Adrenal gland (tissue), 12 donors: Measurements from ENCODE around the gene FAM181A. TPM values are rescaled to one million over a fixed set of nuclear protein-coding genes. Genes with fewer than 3 reads are reported as not detected.
A peak's percentile ranks its signal among the peaks of the same experiment; 100 is the strongest.

Experiments
- DNase-seq, 7 donors: peaks; one replicate each; pipeline ENCODE4 v3.0.0-alpha.2; 2019 to 2020
- H3K27ac ChIP-seq, 5 donors: fragments of 200-600 bp; sonication (generic) in 4 of 5; 1 replicate in 3 of 5; 2 replicates in 2 of 5; pipeline versions ENCODE4 v1.5.1 to v1.8.0; 2016 to 2020; ENCODE audit warnings: mild to moderate bottlenecking in 1 of 5
- H3K27me3 ChIP-seq: fragments of 200-600 bp; 2 replicates; pipeline ENCODE4 v1.8.0; 2021
- H3K36me3 ChIP-seq, 2 donors: fragments of 200-600 bp; replicated peaks in 1 of 2; 1 replicate in 1 of 2; 2 replicates in 1 of 2; pipeline versions ENCODE4 v1.5.1 to v1.8.0; 2018 to 2022
- H3K4me1 ChIP-seq, 2 donors: fragments of 200-600 bp; replicated peaks in 1 of 2; 1 replicate in 1 of 2; 2 replicates in 1 of 2; pipeline versions ENCODE4 v1.5.1 to v1.8.0; 2018 to 2021
- H3K4me3 ChIP-seq, 4 donors: fragments of 200-600 bp; sonication (generic) in 3 of 4; one replicate each; pipeline ENCODE4 v1.5.1; 2016 to 2018
- H3K9me3 ChIP-seq, 3 donors: fragments of 200-600 bp; sonication (generic) in 1 of 3; replicated peaks in 1 of 3; 1 replicate in 2 of 3; 2 replicates in 1 of 3; pipeline versions ENCODE4 v1.5.1 to v1.8.0; 2016 to 2021
- CTCF ChIP-seq, 6 experiments: fragments of 450-650 bp in 4 of 6; fragments of 200-600 bp in 2 of 6; sonication (generic) in 1 of 6; IDR thresholded peaks; 1 replicate in 5 of 6; 2 replicates in 1 of 6; pipeline versions ENCODE4 v1.5.1 to v1.8.0; 2016 to 2021; ENCODE audit warnings: antibody characterized with exemption in 6 of 6, mild to moderate bottlenecking in 2 of 6, moderate library complexity in 1 of 6
- POLR2A ChIP-seq, 2 donors: fragments of 450-650 bp; IDR thresholded peaks; one replicate each; pipeline ENCODE4 v1.6.1; 2017; ENCODE audit warnings: antibody characterized with exemption in 2 of 2, mild to moderate bottlenecking in 2 of 2, moderate library complexity in 1 of 2
- WGBS, 4 donors: extraction: QIAGEN DNeasy Blood & Tissue Kit in 2 of 4; methylation state at CpG; one replicate each; pipeline versions ENCODE4 v1.1.5 to v1.1.7; 2013 to 2017; 5-methylcytosine and 5-hydroxymethylcytosine counted together
- intact Hi-C, 2 donors: fragments of 100-400 bp; cut with DNase I; formaldehyde crosslinking; loops; one replicate each; pipeline versions ENCODE4 v1.14.1 to v1.15.0; 2022 to 2023
- polyA plus RNA-seq, 3 donors: library from polyadenylated mRNA; stranded (reverse); fragments of 200-250 nt in 2 of 3; fragments of 350-450 nt in 1 of 3; fragmentation: Illumina TruSeq in 1 of 3; extraction: RNeasy Lipid Tissue Mini Kit (QIAGEN cat#74804) in 1 of 3; gene quantifications; one replicate each; pipeline ENCODE4 v1.2.3, GENCODE V29; 2013 to 2014
- total RNA-seq, 9 donors: library from RNA; depleted of rRNA in 4 of 9; stranded (reverse); fragments of >200 nt in 4 of 9; fragments of 120-200 nt in 1 of 9; fragmentation: NEBNext Ultra II Directional in 1 of 9; extraction: Animal tissue kit (Norgen Biotek cat#: 25700) in 1 of 9; gene quantifications; one replicate each; pipeline versions ENCODE4 v1.1.0 to v1.2.4, GENCODE V29; 2013 to 2023
- donor health status: healthy with polysubstance abuse.
- donor health status: Bipolar disorder and iron deficiency.
- donor health status: DM: yes; HTN: yes; CAD: no.
- donor health status: DM: no; HTN: no; CAD: no.
- donor health status: DM: no; HTN: no; CAD: no.
- donor health status: DM: yes; HTN: yes; CAD: no.

The FAM181A gene
- total and polyA plus RNA-seq, 12 donors, result not detected

DNA sequence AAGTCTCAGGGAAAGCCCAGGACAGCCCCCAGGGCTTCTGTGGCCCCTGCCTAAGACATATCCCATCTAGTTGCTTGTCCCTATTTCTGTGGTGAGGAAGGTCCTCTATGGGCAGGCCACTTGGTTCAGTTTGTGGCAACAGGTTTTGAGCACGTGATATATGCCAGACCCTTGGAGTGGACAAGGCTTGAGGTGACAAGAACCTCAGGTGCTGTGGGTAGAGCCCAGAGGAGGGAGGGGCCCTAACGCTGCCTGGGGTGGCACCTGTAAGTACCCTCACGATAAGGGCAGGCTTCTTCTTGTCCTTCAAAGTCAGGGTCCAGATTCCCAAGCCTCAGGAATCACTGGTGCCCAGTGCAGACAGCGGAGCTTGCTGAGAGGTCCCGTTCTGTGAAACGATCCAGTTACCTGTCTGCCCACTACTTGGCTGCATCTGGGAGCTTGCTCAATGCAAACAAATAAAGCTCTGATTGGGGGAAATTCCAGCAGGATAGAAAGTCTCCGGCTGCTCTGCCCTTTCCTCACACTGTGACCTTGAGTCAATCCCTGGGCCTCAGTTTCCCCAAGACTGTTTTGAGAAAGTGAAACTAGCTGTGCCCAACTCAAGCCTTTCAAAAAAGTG, 47.7 kb upstream of the FAM181A start:
- Histone ChIP-seq H3K27me3 (no peaks in the 10 kb centered on the region), H3K9me3 (no peaks in the 10 kb centered on the region), H3K36me3 (no peaks in the 10 kb centered on the region), H3K4me1 (no peaks in the 10 kb centered on the region), H3K4me3 (no peak overlapping the region), H3K27ac (no peak overlapping the region)
- DNase-seq, result no peak
- intact Hi-C loops, result no loop called here
- TF ChIP-seq CTCF (IDR thresholded peaks at IDR 0.05) (no peak), POLR2A (IDR thresholded peaks at IDR 0.05) (no peak)
- 43 to 48% (median 47%) methylated on average over 4 to 7 of the region's 7 CpGs for WGBS, 4 donors

DNA sequence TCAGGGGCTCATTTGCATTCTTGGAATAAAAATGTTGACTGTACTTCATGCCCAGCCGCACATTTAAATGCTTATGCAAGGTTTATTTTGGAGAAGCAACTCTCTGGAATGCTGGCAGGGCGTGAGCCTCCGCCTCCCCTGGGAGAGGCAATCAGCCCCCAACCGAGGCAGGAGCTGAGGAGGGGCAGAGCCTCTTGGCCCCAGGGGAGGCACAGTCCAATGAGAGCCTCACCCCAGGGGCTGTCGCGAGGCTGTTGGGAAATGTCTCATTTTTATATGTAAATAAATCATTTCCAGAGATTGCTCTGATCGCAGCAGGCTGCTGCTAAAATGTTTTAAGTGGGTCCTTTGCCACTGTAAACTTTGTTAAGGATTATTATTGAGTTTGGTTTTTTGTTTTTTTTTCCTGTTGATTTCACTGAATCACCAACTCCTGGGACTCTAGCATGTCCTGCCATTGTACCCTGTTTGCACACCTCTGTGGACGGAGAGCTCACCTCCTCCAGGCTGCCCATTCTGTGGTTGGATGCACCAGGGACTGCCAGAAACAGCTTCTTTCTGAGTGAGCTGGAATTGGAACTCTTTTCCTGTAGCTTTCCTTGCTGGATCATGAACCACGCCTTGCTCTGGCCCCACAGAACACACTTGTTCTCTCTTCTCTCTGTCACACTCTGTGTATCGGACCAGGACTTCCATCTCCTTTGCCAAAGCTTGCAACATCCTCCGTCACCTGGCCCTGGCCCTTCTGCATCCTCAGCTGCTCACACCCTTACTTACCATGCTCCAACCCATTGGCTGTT, 46.9 kb upstream of the FAM181A start:
- H3K4me1 ChIP-seq, result no peaks in the 10 kb centered on the region
- H3K27ac ChIP-seq, result no peak overlapping the region
- H3K9me3 ChIP-seq, result no peaks in the 10 kb centered on the region
- no peaks in the 10 kb centered on the region for H3K36me3 ChIP-seq
- H3K27me3 ChIP-seq, result no peaks in the 10 kb centered on the region
- intact Hi-C loops, result no loop called here
- peak in 5 of 7 donors; percentile 17 to 40 (median 32) for DNase-seq
- TF ChIP-seq CTCF (IDR thresholded peaks at IDR 0.05) (no peak), POLR2A (IDR thresholded peaks at IDR 0.05) (no peak)
- H3K4me3 ChIP-seq, result no peak overlapping the region
- 36 to 44% (median 42%) methylated on average over 11 of the region's 11 CpGs for WGBS, 4 donors

DNA sequence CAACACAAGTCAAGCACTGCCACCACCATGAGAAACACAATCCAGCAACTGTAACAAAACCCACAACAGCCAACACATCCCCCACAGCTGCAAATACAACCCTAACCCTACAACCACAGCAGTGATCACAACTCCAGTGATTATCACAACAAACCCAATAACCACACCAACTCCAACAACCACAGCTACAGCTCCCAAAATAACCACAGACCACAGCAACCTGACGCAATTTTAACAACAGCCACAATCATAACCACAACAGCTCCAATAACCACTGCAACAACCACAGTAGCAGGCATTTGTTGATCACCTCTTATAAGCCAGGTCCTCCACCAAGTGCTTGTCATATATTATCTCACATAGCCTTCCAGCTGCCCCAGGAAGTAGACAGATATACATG, 42.2 kb upstream of the FAM181A start:
- TF ChIP-seq POLR2A (IDR thresholded peaks at IDR 0.05) (no peak), CTCF (IDR thresholded peaks at IDR 0.05) (no peak)
- Histone ChIP-seq H3K4me3 (no peak overlapping the region), H3K27ac (no peak overlapping the region), H3K9me3 (no peaks in the 10 kb centered on the region), H3K36me3 (no peaks in the 10 kb centered on the region), H3K27me3 (no peaks in the 10 kb centered on the region), H3K4me1 (no peaks in the 10 kb centered on the region)
- WGBS, 4 donors, result 50 to 79% (median 66%) methylated on average over 1 of the region's 1 CpG
- intact Hi-C loops, result no loop called here
- DNase-seq, result no peak

DNA sequence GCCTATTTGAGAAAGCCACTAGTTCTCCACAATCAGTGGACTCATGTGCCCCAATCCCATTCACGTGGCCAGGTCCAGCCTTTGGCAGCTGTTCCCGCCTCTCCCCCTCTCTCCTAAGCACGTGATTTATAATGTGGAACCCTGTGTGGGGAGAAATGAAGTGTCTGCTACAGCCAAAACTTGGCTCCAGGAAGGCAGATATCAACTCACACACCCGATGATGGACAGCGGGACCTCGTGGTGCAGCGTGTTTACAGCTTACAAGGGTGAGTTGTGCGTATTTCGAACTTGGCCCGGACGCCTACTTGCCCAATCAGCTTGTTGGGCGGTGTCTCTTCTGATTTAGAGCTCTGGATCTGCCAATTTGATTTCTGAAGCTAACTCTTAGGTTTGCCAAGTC, 38.1 kb upstream of the FAM181A start:
- H3K27ac ChIP-seq, result no peak overlapping the region
- H3K4me1 ChIP-seq, result peaks cover 0 to 5% of the 10 kb centered on the region in 2 donors
- H3K9me3 ChIP-seq, result no peaks in the 10 kb centered on the region
- H3K27me3 ChIP-seq, result no peaks in the 10 kb centered on the region
- H3K36me3 ChIP-seq, result no peaks in the 10 kb centered on the region
- WGBS, 4 donors, result 55 to 72% (median 63%) methylated on average over 12 of the region's 12 CpGs
- TF ChIP-seq POLR2A (IDR thresholded peaks at IDR 0.05), result no peak
- no peak for TF ChIP-seq CTCF (IDR thresholded peaks at IDR 0.05)
- no peak overlapping the region for H3K4me3 ChIP-seq
- no peak for DNase-seq
- intact Hi-C loops, result no loop called here
